Measurements from ENCODE around the gene COX18. TPM values are rescaled to one million over a fixed set of nuclear protein-coding genes. Genes with fewer than 3 reads are reported as not detected.

Gene COX18
- total and polyA plus RNA-seq, 2 experiments from 2014 or later: 9.6 to 44.7 TPM

DNA sequence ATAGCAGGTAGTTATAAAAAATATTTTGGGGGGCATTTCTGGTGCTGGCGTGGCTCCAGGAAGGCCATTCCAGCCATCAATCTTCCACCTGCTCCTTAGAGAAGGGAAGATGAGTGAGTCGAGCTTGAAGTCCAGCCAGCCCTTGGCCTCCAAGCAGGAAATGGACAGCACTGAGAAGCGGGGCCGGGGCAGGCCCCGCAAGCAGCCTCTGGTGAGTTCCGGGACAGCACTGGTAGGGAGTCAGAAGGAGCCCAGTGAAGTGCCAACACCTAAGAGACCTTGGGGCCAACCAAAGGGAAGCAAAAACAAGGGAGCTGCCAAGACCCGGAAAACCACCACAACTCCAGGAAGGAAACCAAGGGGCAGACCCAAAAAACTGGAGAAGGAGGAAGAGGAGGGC lies 29.2 kb upstream of the COX18 start (continued):
- TF ChIP-seq, protein P1, sequence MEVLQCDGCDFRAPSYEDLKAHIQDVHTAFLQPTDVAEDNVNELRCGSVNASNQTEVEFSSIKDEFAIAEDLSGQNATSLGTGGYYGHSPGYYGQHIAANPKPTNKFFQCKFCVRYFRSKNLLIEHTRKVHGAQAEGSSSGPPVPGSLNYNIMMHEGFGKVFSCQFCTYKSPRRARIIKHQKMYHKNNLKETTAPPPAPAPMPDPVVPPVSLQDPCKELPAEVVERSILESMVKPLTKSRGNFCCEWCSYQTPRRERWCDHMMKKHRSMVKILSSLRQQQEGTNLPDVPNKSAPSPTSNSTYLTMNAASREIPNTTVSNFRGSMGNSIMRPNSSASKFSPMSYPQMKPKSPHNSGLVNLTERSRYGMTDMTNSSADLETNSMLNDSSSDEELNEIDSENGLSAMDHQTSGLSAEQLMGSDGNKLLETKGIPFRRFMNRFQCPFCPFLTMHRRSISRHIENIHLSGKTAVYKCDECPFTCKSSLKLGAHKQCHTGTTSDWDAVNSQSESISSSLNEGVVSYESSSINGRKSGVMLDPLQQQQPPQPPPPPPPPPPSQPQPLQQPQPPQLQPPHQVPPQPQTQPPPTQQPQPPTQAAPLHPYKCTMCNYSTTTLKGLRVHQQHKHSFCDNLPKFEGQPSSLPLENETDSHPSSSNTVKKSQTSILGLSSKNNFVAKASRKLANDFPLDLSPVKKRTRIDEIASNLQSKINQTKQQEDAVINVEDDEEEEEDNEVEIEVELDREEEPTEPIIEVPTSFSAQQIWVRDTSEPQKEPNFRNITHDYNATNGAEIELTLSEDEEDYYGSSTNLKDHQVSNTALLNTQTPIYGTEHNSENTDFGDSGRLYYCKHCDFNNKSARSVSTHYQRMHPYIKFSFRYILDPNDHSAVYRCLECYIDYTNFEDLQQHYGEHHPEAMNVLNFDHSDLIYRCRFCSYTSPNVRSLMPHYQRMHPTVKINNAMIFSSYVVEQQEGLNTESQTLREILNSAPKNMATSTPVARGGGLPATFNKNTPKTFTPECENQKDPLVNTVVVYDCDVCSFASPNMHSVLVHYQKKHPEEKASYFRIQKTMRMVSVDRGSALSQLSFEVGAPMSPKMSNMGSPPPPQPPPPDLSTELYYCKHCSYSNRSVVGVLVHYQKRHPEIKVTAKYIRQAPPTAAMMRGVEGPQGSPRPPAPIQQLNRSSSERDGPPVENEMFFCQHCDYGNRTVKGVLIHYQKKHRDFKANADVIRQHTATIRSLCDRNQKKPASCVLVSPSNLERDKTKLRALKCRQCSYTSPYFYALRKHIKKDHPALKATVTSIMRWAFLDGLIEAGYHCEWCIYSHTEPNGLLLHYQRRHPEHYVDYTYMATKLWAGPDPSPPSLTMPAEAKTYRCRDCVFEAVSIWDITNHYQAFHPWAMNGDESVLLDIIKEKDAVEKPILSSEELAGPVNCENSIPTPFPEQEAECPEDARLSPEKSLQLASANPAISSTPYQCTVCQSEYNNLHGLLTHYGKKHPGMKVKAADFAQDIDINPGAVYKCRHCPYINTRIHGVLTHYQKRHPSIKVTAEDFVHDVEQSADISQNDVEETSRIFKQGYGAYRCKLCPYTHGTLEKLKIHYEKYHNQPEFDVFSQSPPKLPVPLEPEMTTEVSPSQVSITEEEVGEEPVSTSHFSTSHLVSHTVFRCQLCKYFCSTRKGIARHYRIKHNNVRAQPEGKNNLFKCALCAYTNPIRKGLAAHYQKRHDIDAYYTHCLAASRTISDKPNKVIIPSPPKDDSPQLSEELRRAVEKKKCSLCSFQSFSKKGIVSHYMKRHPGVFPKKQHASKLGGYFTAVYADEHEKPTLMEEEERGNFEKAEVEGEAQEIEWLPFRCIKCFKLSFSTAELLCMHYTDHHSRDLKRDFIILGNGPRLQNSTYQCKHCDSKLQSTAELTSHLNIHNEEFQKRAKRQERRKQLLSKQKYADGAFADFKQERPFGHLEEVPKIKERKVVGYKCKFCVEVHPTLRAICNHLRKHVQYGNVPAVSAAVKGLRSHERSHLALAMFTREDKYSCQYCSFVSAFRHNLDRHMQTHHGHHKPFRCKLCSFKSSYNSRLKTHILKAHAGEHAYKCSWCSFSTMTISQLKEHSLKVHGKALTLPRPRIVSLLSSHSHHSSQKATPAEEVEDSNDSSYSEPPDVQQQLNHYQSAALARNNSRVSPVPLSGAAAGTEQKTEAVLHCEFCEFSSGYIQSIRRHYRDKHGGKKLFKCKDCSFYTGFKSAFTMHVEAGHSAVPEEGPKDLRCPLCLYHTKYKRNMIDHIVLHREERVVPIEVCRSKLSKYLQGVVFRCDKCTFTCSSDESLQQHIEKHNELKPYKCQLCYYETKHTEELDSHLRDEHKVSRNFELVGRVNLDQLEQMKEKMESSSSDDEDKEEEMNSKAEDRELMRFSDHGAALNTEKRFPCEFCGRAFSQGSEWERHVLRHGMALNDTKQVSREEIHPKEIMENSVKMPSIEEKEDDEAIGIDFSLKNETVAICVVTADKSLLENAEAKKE (CRISPR knock-in tag; IDR thresholded peaks at IDR 0.05): no peak
- TF ChIP-seq CREB1 (CRISPR knock-in tag; IDR thresholded peaks at IDR 0.05; ENCODE audit: low read depth) (no peak), POLR2AphosphoS5 (IDR thresholded peaks at IDR 0.05; ENCODE audit: low read depth) (no peak)
- TF ChIP-seq, protein P2, sequence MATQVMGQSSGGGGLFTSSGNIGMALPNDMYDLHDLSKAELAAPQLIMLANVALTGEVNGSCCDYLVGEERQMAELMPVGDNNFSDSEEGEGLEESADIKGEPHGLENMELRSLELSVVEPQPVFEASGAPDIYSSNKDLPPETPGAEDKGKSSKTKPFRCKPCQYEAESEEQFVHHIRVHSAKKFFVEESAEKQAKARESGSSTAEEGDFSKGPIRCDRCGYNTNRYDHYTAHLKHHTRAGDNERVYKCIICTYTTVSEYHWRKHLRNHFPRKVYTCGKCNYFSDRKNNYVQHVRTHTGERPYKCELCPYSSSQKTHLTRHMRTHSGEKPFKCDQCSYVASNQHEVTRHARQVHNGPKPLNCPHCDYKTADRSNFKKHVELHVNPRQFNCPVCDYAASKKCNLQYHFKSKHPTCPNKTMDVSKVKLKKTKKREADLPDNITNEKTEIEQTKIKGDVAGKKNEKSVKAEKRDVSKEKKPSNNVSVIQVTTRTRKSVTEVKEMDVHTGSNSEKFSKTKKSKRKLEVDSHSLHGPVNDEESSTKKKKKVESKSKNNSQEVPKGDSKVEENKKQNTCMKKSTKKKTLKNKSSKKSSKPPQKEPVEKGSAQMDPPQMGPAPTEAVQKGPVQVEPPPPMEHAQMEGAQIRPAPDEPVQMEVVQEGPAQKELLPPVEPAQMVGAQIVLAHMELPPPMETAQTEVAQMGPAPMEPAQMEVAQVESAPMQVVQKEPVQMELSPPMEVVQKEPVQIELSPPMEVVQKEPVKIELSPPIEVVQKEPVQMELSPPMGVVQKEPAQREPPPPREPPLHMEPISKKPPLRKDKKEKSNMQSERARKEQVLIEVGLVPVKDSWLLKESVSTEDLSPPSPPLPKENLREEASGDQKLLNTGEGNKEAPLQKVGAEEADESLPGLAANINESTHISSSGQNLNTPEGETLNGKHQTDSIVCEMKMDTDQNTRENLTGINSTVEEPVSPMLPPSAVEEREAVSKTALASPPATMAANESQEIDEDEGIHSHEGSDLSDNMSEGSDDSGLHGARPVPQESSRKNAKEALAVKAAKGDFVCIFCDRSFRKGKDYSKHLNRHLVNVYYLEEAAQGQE (IDR thresholded peaks at IDR 0.05; ENCODE audit: unreplicated experiment): no peak

DNA sequence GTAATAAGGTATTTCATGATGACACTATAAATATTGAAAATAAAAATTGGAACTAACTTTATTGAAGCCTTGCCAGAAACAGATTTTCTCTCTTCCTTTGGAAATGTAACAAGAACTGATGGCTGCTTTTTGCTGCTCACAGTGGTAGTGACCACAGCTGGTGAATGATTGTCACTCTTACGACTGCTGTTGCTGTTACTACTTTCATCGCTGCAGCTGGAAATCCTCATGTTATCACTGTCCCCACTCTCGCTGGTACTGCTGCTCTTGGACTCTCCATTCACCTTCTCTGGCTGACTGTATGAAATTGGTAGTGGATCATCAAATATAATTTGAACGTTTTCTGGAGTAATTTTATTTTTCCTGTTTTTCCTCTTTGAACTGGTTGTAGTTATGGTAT lies 28.5 kb upstream of the COX18 start:
- no peak overlapping the region for H2AFZ ChIP-seq
- no peaks in the 10 kb centered on the region for H3F3A ChIP-seq (replicated peaks; ENCODE audit: low read depth)
- Mint-ChIP-seq H3K9me3 (no peaks in the 10 kb centered on the region), H3K27ac (no peak overlapping the region), H3K27me3 (ENCODE audit: insufficient read depth, low read depth, poor library complexity) (peaks cover 12% of the 10 kb centered on the region), H3K36me3 (ENCODE audit: low read depth) (peaks cover 51% of the 10 kb centered on the region), H3K4me1 (no peaks in the 10 kb centered on the region), H3K4me3 (no peak overlapping the region)
- H3K4me2 ChIP-seq: no peak overlapping the region
- no peak for DNase-seq (ENCODE audit: low spot score)
- no peaks in the 10 kb centered on the region for H3K4me1 ChIP-seq (ENCODE audit: insufficient read depth)
- H3K27me3 ChIP-seq (ENCODE audit: insufficient read depth): no peaks in the 10 kb centered on the region
- no peak for ATAC-seq
- no peaks in the 10 kb centered on the region for H3K9me2 ChIP-seq (ENCODE audit: insufficient read depth)
- H3K4me3 ChIP-seq: no peak overlapping the region
- no peak overlapping the region for H3K27ac ChIP-seq (ENCODE audit: low read depth)
- H3K79me2 ChIP-seq (replicated peaks; ENCODE audit: insufficient read depth): no peaks in the 10 kb centered on the region; the same call in 1 of the 2 replicates
- peaks cover 56% of the 10 kb centered on the region for H3K36me3 ChIP-seq (ENCODE audit: insufficient read depth)
- H4K20me1 ChIP-seq (replicated peaks; ENCODE audit: insufficient read depth): no peaks in the 10 kb centered on the region
- TF ChIP-seq, protein P1 (CRISPR knock-in tag; IDR thresholded peaks at IDR 0.05): no peak
- TF ChIP-seq JUNB (IDR thresholded peaks at IDR 0.05; ENCODE audit: unreplicated experiment): no peak
- no peak for TF ChIP-seq NANOG (IDR thresholded peaks at IDR 0.05; ENCODE audit: borderline replicate concordance)
- no peak for TF ChIP-seq CREB1 (CRISPR knock-in tag; IDR thresholded peaks at IDR 0.05; ENCODE audit: low read depth)
